ENCODE measurements around the gene LONRF2. TPM values are rescaled to one million over a fixed set of nuclear protein-coding genes. Genes with fewer than 3 reads are reported as not detected.
"Not testable (repeated sequence)": the region's sequence is repeated elsewhere in the genome, so short reads cannot be mapped to it uniquely, and the experiment has no call there.

LONRF2 gene
- total and polyA plus RNA-seq, 2 of the 13 experiments (the other 11 are each of a cell fraction or from before 2014, with no cell fraction given), result not detected

DNA sequence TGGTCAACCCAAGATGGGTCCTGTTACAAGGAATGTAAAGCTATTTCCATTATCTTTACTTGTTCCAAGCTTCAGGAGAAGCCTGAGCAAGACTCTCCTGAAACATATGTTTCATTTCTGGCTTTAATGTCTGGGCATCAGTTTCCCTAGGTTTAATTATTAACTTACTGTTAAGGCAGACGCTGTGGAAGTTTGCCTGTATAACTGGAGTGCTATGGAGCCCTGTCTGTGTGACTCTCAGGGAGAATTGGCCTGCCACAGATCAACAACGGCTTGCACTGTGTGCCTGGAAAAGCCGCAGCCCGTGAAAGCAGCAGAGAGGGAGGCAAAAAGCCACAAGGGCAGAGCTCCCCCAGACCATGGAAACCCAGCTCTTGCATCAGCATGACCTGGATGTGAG, 22.1 kb upstream of the LONRF2 start (continued):
- TF ChIP-seq, protein P1, sequence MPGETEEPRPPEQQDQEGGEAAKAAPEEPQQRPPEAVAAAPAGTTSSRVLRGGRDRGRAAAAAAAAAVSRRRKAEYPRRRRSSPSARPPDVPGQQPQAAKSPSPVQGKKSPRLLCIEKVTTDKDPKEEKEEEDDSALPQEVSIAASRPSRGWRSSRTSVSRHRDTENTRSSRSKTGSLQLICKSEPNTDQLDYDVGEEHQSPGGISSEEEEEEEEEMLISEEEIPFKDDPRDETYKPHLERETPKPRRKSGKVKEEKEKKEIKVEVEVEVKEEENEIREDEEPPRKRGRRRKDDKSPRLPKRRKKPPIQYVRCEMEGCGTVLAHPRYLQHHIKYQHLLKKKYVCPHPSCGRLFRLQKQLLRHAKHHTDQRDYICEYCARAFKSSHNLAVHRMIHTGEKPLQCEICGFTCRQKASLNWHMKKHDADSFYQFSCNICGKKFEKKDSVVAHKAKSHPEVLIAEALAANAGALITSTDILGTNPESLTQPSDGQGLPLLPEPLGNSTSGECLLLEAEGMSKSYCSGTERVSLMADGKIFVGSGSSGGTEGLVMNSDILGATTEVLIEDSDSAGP (CRISPR knock-in tag; IDR thresholded peaks at IDR 0.05; ENCODE audit: borderline replicate concordance), result no peak
- TF ChIP-seq ZNF281 (CRISPR knock-in tag; IDR thresholded peaks at IDR 0.05; ENCODE audit: borderline replicate concordance), result no peak

DNA sequence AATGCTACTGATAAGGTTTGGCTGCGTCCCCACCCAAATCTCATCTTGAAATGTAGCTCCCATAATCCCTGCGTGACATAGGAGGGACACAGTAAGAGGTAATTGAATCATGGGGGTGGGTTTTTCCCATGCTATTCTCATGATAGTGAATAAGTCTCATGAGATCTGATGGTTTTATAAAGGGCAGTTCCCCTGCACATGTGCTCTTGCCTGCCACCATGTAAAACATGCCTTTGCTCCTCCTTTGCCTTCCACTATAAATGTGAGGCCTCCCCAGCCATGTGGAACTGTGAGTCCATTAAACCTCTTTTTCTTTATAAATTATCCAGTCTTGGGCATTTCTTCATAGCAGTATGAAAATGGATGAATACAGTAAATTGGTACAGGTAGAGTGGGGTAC, 20.2 kb upstream of the LONRF2 start:
- intact Hi-C loops (cut with micrococcal nuclease; ENCODE audit: unreplicated experiment); in situ Hi-C loops (cut with HindIII; ENCODE audit: extremely low pct_ligation_motif_present, low pct_unique_long_range_greater_than_20kb); H4K20me1 ChIP-seq (ENCODE audit: insufficient read depth, low read length); DNase-seq (ENCODE audit: low spot score); H3K27ac ChIP-seq (ENCODE audit: extremely low read length, insufficient read depth, low read length); H3K79me2 ChIP-seq (ENCODE audit: insufficient read depth, low read length); H3K36me3 ChIP-seq (replicated peaks in 1 of 2; ENCODE audit: control insufficient read depth in 1 of 2, insufficient read depth in 2 of 2, low read length in 2 of 2); H3K9me3 ChIP-seq (ENCODE audit: low read length); CTCF ChIA-PET (ENCODE audit: low intra/inter-chr PET ratio, low total read pairs); H3K9ac ChIP-seq (ENCODE audit: insufficient read depth, low read depth, low read length); H3K4me2 ChIP-seq (ENCODE audit: low read depth, low read length); FAIRE-seq; H3K4me3 ChIP-seq (replicated peaks in 1 of 3; ENCODE audit: insufficient read depth in 1 of 3, low read depth in 2 of 3, low read length in 3 of 3); H2AFZ ChIP-seq (ENCODE audit: low read length); POLR2A ChIA-PET; ATAC-seq; H3K4me1 ChIP-seq (ENCODE audit: insufficient read depth, low read length); BruUV-seq (replicated peaks): not testable (repeated sequence)
- H3K27me3 ChIP-seq (ENCODE audit: control insufficient read depth in 1 of 2, insufficient read depth in 2 of 2, low read length in 2 of 2), result peaks cover 0 to 18% of the 10 kb centered on the region in 2 experiments; a peak in 2 of 5 replicates
- 45% methylated on average over 2 of the region's 2 CpGs for WGBS (ENCODE audit: low lambda C conversion rate)
